Effector memory CD4-positive, alpha-beta T cell (primary cell): ENCODE results near the gene IPO4.

Experiments used
- DNase-seq, 3 donors: peaks; one replicate each; pipeline ENCODE4 v3.0.0-alpha.2; 2020
- H3K27ac ChIP-seq: 2 replicates; pipeline ENCODE4 v1.7.0; 2013; ENCODE audit warnings: mild to moderate bottlenecking, low read length, moderate library complexity; ENCODE audit not compliant: insufficient read depth, poor library complexity, severe bottlenecking
- H3K27me3 ChIP-seq: replicated peaks from 2 replicates; pipeline ENCODE4 v1.7.0; 2013; ENCODE audit warnings: mild to moderate bottlenecking, low read length; ENCODE audit not compliant: insufficient read depth, control insufficient read depth, poor library complexity, severe bottlenecking
- H3K36me3 ChIP-seq: 2 replicates; pipeline ENCODE4 v1.7.0; 2013; ENCODE audit warnings: mild to moderate bottlenecking, low read length, moderate library complexity; ENCODE audit not compliant: control insufficient read depth, insufficient read depth
- H3K4me1 ChIP-seq: 2 replicates; pipeline ENCODE4 v1.7.0; 2013; ENCODE audit warnings: low read length, mild to moderate bottlenecking; ENCODE audit not compliant: control insufficient read depth, insufficient read depth, poor library complexity, severe bottlenecking
- H3K4me3 ChIP-seq: 2 replicates; pipeline ENCODE4 v1.7.0; 2013; ENCODE audit warnings: low read length, low read depth, mild to moderate bottlenecking; ENCODE audit not compliant: insufficient read depth, poor library complexity, severe bottlenecking
- H3K9me3 ChIP-seq: 2 replicates; pipeline ENCODE4 v1.7.0; 2013; ENCODE audit warnings: mild to moderate bottlenecking, low read length, moderate library complexity; ENCODE audit not compliant: control insufficient read depth

IPO4 gene

DNA sequence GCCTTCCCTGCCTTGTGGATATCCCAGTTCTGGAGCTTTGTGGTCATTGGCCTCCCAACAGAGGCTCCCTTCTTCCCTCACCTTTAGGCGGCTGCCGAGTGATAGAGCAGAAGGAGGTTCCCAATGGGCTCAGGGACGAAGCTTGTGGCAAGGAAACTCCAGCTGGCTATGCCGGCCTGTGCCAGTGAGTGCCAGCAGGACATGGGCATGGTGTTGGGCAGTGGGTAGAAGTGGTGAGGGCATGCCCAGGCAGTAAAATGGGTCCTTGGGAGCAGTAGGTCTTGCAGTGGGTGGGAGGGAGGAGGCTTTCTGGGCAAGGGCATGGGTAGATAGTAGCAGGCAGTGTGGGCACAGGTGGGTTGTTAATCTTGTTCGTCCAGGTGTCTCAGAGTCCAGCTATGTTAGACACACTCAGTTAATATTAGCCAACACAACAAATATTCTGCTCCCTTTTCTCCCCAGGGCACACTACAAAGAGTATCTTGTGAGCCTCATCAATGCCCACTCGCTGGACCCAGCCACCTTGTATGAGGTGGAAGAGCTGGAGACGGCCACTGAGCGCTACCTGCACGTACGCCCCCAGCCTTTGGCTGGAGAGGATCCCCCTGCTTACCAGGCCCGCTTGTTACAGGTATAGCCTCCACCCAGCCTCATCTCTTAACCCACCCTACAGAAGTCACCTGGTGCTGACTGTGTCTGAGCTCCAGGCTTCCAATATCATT lies 28.7 kb downstream of the IPO4 start:
- H3K27me3 ChIP-seq, result no peaks in the 10 kb centered on the region
- H3K4me3 ChIP-seq, result no peak overlapping the region
- H3K27ac ChIP-seq, result peak overlapping the region; percentile 97
- H3K4me1 ChIP-seq, result peaks cover 22% of the 10 kb centered on the region
- H3K36me3 ChIP-seq, result peaks cover 67% of the 10 kb centered on the region
- no peaks in the 10 kb centered on the region for H3K9me3 ChIP-seq
- no peak for DNase-seq

DNA sequence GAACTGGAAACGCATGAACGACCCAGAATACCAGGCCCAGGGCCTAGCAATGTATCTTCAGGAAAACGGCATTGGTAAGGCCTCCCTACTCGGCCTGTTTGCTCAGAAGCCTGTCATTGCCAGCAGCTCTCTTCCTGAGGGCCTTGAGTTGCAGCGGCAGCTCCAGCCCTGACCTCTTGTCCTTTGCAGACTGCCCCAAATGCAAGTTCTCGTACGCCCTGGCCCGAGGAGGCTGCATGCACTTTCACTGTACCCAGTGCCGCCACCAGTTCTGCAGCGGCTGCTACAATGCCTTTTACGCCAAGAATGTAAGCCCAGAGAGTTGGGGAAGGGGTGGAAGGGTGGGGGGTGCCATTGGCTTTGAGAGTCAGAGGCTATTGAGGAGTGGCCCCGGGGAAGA lies 31.3 kb downstream of the IPO4 start:
- Histone ChIP-seq H3K27ac (no peak overlapping the region), H3K36me3 (peaks cover 62% of the 10 kb centered on the region), H3K4me3 (no peak overlapping the region), H3K27me3 (no peaks in the 10 kb centered on the region), H3K9me3 (no peaks in the 10 kb centered on the region), H3K4me1 (peaks cover 8% of the 10 kb centered on the region)
- DNase-seq, result no peak

DNA sequence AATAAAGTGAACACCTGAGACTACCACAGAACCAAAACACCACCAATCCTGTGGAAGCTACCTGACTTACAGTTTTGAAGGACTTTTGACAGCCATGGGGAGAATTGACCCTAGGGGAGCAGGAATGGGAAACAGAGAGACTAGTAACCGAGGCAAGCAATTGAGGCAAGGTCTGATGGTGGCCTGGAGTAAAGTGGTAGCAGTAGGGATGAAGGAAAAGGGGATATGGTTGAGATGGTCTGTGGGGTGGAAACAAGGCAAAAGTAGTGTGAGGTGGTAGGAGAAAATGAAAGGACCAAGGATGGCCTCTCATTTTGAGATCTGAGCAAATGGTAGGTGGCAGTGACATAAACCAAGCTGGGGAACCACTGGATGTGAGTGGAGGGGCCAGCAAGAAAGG lies 31.8 kb downstream of the IPO4 start:
- no peak for DNase-seq
- Histone ChIP-seq H3K36me3 (peaks cover 66% of the 10 kb centered on the region), H3K27ac (no peak overlapping the region), H3K4me3 (no peak overlapping the region), H3K27me3 (no peaks in the 10 kb centered on the region), H3K9me3 (no peaks in the 10 kb centered on the region), H3K4me1 (peaks cover 3% of the 10 kb centered on the region)

DNA sequence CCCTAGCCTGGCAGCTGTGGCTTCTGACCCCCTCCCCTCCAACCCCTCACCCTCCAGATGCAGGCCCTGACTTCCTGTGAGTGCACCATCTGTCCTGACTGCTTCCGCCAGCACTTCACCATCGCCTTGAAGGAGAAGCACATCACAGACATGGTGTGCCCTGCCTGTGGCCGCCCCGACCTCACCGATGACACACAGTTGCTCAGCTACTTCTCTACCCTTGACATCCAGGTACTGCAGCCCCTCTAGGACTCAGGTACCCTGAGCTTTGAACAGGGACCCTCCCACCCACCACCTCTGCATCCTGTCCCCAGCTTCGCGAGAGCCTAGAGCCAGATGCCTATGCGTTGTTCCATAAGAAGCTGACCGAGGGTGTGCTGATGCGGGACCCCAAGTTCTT lies 33.5 kb downstream of the IPO4 start:
- Histone ChIP-seq H3K4me3 (no peak overlapping the region), H3K4me1 (peaks cover under 1% of the 10 kb centered on the region), H3K36me3 (peaks cover 78% of the 10 kb centered on the region), H3K9me3 (no peaks in the 10 kb centered on the region), H3K27ac (no peak overlapping the region), H3K27me3 (no peaks in the 10 kb centered on the region)
- DNase-seq, result no peak

DNA sequence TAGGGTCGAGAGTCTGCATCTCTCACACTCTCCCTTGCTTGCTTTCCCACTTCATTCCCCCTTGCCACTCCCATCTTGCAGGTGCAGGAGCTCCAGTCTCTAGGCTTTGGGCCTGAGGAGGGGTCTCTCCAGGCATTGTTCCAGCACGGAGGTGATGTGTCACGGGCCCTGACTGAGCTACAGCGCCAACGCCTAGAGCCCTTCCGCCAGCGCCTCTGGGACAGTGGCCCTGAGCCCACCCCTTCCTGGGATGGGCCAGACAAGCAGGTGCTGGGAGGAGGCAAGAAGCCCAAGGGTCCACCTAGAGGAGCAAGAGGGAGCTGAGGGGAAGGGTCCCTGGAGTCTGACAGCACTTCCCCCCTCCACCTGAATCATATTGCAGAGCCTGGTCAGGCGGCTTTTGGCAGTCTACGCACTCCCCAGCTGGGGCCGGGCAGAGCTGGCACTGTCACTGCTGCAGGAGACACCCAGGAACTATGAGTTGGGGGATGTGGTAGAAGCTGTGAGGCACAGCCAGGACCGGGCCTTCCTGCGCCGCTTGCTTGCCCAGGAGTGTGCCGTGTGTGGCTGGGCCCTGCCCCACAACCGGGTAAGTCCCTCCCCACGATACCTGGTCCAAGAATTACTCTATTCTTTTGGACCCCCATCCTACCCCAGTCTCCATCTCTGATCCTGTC lies 37.1 kb downstream of the IPO4 start:
- Histone ChIP-seq H3K4me3 (no peak overlapping the region), H3K36me3 (peaks cover 66% of the 10 kb centered on the region), H3K9me3 (no peaks in the 10 kb centered on the region), H3K27me3 (no peaks in the 10 kb centered on the region), H3K27ac (no peak overlapping the region), H3K4me1 (peaks cover 17% of the 10 kb centered on the region)
- no peak for DNase-seq

DNA sequence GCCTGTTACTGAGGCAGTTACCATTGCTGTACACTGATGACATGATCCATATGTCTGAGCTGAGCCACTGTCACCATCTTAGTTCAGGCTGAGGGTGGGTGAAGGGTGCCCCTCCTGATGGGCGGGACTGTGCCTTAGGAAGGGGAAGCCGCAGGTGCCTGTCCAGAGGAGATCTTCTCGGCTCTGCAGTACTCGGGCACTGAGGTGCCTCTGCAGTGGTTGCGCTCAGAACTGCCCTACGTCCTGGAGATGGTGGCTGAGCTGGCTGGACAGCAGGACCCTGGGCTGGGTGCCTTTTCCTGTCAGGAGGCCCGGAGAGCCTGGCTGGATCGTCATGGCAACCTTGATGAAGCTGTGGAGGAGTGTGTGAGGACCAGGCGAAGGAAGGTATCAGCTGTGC lies 37.6 kb downstream of the IPO4 start:
- no peak overlapping the region for H3K4me3 ChIP-seq
- no peak overlapping the region for H3K27ac ChIP-seq
- H3K27me3 ChIP-seq, result no peaks in the 10 kb centered on the region
- H3K4me1 ChIP-seq, result peaks cover 17% of the 10 kb centered on the region
- peaks cover 63% of the 10 kb centered on the region for H3K36me3 ChIP-seq
- no peaks in the 10 kb centered on the region for H3K9me3 ChIP-seq
- DNase-seq, result no peak

DNA sequence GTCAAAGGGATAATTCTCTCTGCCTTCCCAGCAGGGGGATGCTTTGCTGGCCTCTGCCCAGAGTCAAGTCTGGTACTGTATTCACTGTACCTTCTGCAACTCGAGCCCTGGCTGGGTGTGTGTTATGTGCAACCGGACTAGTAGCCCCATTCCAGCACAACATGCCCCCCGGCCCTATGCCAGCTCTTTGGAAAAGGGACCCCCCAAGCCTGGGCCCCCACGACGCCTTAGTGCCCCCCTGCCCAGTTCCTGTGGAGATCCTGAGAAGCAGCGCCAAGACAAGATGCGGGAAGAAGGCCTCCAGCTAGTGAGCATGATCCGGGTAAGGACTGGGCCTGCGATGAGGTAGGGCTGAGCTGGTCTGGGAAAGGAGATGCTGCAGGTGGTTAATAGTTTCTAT lies 38.0 kb downstream of the IPO4 start:
- H3K9me3 ChIP-seq, result no peaks in the 10 kb centered on the region
- H3K36me3 ChIP-seq, result peaks cover 58% of the 10 kb centered on the region
- H3K27me3 ChIP-seq, result no peaks in the 10 kb centered on the region
- H3K4me3 ChIP-seq, result no peak overlapping the region
- H3K4me1 ChIP-seq, result peaks cover 22% of the 10 kb centered on the region
- no peak for DNase-seq
- no peak overlapping the region for H3K27ac ChIP-seq

DNA sequence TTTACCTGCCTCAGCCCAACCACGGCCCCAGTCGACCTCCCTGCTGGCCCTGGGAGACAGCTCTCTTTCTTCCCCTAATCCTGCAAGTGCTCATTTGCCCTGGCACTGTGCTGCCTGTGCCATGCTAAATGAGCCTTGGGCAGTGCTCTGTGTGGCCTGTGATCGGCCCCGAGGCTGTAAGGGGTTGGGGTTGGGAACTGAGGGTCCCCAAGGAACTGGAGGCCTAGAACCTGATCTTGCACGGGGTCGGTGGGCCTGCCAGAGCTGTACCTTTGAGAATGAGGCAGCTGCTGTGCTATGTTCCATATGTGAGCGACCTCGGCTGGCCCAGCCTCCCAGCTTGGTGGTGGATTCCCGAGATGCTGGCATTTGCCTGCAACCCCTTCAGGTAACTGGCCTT lies 38.6 kb downstream of the IPO4 start:
- Histone ChIP-seq H3K27ac (no peak overlapping the region), H3K9me3 (no peaks in the 10 kb centered on the region), H3K4me3 (no peak overlapping the region), H3K36me3 (peaks cover 53% of the 10 kb centered on the region), H3K27me3 (no peaks in the 10 kb centered on the region), H3K4me1 (peaks cover 27% of the 10 kb centered on the region)
- no peak for DNase-seq

DNA sequence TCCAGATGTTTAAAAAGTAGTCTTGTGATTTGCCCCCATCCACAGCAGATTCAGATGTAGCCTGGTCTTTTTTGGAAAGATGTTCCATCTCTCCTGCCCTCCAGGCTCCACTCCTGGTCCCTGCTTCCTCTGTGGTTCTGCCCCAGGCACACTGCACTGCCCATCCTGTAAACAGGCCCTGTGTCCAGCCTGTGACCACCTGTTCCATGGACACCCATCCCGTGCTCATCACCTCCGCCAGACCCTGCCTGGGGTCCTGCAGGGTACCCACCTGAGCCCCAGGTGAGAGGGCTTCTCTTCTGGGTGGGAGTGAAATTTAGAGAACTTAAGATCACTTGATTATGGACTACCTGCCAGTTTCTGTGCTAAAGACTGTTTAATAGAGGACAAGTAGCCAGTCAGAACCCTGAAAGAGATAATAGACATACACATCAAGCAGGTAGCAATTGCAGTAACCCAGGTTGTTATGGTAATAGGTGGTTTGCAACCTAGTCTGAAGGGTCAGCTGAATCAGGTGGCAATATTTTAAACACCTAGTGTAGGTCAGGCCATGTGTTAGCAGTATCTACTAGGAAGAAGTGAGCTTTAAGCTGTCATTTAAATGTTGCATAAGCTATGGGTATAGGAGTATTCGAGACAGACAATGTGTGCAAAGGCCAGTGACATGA lies 39.2 kb downstream of the IPO4 start:
- Histone ChIP-seq H3K4me1 (peaks cover 27% of the 10 kb centered on the region), H3K27ac (no peak overlapping the region), H3K9me3 (no peaks in the 10 kb centered on the region), H3K27me3 (no peaks in the 10 kb centered on the region), H3K36me3 (peaks cover 47% of the 10 kb centered on the region), H3K4me3 (no peak overlapping the region)
- DNase-seq, result no peak
